Retinal pigment epithelial cell (primary cell): ENCODE data around the gene EPHB2.

Source experiments
- DNase-seq: peaks from one replicate; pipeline ENCODE4 v3.0.0-alpha.2; 2010; ENCODE audit warnings: low read depth
- H3K4me3 ChIP-seq: 2 replicates; pipeline ENCODE4 v1.5.1; 2011; ENCODE audit warnings: mild to moderate bottlenecking, low read length, control low read depth, moderate library complexity
- TF ChIP-seq, protein P1 (sequence below): conservative IDR thresholded peaks from 2 replicates; pipeline ENCODE4 v1.5.1; 2011; ENCODE audit warnings: low read depth, low read length, control low read depth, inconsistent platforms

The EPHB2 gene

DNA sequence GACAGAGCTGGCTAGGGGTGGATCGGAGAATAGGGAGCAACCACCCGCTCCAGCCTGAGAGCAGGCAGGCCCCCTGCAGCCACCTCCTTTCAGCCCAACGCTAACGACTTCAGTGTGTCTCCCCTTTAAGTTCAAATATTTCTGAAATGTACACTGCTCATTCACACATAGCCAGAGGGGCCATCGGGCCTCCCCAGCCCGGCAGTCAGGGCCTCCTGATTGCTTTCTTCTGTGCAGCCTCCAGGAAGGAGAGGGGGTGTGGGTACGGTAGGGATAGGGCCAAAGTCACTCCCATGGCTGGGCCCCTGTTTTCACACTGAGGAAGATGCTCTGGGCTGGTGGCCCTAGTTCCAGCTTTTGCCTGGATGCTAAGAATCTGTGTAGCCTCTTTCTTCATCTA is 64.8 kb downstream of the EPHB2 start:
- DNase-seq: no peak
- H3K4me3 ChIP-seq: no peak overlapping the region
- TF ChIP-seq, protein P1, sequence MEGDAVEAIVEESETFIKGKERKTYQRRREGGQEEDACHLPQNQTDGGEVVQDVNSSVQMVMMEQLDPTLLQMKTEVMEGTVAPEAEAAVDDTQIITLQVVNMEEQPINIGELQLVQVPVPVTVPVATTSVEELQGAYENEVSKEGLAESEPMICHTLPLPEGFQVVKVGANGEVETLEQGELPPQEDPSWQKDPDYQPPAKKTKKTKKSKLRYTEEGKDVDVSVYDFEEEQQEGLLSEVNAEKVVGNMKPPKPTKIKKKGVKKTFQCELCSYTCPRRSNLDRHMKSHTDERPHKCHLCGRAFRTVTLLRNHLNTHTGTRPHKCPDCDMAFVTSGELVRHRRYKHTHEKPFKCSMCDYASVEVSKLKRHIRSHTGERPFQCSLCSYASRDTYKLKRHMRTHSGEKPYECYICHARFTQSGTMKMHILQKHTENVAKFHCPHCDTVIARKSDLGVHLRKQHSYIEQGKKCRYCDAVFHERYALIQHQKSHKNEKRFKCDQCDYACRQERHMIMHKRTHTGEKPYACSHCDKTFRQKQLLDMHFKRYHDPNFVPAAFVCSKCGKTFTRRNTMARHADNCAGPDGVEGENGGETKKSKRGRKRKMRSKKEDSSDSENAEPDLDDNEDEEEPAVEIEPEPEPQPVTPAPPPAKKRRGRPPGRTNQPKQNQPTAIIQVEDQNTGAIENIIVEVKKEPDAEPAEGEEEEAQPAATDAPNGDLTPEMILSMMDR: no peak

DNA sequence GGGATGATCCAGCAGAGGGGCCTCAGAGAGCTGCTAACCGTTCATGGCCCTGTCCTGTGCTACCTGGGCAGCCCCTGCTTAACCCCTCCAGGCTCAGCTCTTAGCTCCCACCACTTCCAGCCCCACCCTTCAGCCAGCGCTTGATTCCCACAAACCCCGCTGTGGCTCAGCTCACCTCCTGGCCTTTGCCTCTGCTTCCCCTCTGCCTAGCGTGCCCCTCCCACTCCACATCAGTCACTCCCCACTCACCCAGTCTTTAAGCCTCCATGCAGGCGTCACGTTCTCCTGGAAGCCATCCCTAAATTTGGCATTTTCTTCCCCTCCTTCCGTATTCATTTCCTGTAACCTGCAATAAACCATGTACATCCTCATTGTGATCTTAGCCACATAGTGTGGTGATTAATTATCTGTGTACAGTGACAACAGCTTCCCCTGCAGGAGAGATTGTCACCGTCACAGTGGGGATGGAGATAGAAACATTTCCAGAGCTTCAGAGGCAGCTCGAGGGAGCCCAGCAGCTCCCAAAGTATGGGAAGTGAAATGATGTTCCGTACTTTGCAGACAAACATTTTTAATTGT is 65.5 kb downstream of the EPHB2 start:
- no peak overlapping the region for H3K4me3 ChIP-seq
- TF ChIP-seq, protein P1: no peak
- DNase-seq: no peak

DNA sequence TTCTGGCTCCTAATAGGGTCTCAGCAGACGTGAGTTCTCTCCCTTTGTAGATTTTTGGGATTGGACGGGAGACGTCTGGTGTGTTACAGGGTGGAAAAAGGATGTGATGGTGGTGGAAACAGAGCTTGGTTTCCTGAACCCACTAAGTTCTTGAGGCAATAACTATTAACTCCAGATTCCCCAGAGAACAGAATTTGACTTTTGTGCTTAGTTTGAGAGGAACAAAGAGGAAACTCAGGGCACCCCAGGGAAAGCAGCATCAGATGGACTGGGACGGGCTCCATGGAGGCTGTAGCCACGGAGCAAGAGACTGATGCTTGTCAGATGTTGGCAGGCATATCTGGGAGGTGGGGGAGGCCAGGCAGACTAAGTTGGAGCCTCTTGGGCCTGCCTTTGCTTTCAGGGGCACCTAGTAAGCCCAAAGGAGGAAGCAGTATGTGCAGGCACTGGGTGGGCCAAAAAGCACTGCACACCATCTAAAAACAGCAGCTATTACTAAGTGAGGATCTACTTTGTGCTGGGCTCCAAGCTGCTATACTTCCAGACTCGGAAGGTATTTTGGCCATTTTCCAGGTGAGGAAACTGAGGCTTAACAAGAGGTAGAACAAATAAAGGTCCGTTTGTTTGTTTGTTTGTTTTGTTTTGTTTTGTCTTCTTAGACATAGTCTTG is 66.9 kb downstream of the EPHB2 start:
- no peak for DNase-seq
- TF ChIP-seq, protein P1: no peak

DNA sequence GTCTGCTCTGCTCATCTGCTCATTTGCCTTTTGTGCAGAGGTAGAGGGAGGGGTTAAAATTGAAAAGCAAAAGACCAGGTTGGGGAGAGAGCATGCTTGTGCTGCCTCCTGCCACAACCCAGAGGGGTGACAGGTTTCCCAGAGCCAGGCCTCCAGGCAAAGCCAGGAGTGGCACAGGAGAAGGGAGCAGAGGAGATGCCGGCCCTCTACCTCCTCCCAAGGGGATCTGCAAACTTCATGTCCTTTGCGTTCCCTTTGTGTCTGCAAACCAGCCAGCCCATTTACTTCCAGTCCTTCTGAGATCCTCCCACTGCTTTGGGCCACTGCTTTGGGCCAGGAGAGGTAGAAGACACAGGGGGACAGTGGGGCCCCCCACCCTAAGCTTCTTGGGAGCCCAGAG is 67.8 kb downstream of the EPHB2 start:
- no peak for DNase-seq
- TF ChIP-seq, protein P1: no peak
- H3K4me3 ChIP-seq: no peak overlapping the region

More for the DNA sequence above, 66.9 kb downstream of the EPHB2 start:
- no peak overlapping the region for H3K4me3 ChIP-seq

DNA sequence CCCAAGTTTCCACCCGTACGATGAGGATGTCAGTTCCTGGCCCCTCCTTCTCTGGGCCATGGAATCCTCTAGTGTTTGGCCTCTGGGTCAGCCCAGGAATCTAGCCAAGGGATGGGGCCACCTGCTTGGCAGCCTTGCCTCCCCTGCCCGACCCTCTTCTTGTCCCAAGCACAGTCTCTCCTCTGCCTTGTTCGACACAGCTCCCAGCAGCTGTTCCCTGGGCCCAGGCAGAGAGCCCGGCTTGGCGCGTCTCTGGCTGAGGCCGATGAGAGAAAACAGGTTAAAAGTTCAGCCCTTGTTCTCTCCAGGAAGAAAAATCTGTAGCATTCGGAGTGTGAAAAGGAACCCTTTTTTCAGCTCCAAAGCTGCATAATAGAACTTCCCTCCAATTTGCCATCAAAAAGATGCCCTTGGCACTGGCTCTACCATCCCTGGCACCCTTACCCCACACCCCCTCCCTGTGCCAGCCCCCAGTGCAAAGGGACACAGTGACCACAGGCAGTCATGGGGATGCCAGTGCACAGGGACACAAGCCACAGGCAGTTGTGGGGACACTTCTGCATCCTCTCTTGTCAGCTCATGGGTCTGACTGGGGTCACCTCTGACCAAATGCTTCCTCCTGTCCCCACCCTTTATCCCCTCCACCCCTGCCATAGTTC is 68.4 kb downstream of the EPHB2 start:
- DNase-seq: no peak
- no peak overlapping the region for H3K4me3 ChIP-seq

DNA sequence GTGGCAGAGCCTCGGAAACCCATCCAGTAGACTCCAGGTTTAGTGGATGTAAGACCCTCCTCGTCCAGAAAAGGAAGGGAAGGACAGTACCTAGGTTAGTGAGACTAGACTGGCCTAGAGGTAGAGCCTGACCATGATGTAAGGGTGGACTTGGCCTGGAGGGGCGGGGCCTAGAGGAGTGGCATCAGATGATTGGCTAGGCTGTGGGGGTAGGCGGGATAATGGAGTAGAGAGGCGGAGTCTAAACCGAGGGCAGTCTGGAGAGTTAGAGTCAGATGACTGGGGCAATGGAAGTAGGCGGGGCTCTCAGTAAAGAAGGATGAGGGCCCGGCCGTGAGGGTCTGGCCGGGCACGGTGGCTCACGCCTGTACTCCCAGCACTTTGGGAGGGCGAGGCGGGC is 70.1 kb downstream of the EPHB2 start:
- H3K4me3 ChIP-seq: no peak overlapping the region

More for the DNA sequence above, 68.4 kb downstream of the EPHB2 start:
- TF ChIP-seq, protein P1: no peak

More for the DNA sequence above, 70.1 kb downstream of the EPHB2 start:
- DNase-seq: no peak
- TF ChIP-seq, protein P1: no peak
